Measurements from ENCODE around the gene ABCF3. TPM values are rescaled to one million over a fixed set of nuclear protein-coding genes. Genes with fewer than 3 reads are reported as not detected.
A peak's percentile ranks its signal among the peaks of the same experiment; 100 is the strongest.

ABCF3 gene
- total and polyA plus RNA-seq, 10 donors: 35.3 to 90.7 (median 68.5) TPM

- Histone ChIP-seq H3K27ac (no peak overlapping the region), H3K27me3 (replicated peaks in 1 of 7) (peaks cover 4 to 97% (median 47%) of the 10 kb centered on the region in 7 donors), H3K4me3 (peak overlapping the region; percentile 40 to 72 (median 52)), H3K36me3 (no peaks in the 10 kb centered on the region), H3K9me3 (no peaks in the 10 kb centered on the region), H3K4me1 (peaks cover 8 to 28% (median 25%) of the 10 kb centered on the region in 6 donors)
- no peak for TF ChIP-seq POLR2AphosphoS5 (IDR thresholded peaks at IDR 0.05)
- no peak for TF ChIP-seq CTCF (IDR thresholded peaks at IDR 0.05 in 8 of 11, conservative IDR thresholded peaks at IDR 0.05 in 3 of 11)
- no peak for TF ChIP-seq POLR2A (IDR thresholded peaks at IDR 0.05)
- intact Hi-C loops (cut with DNase I; ENCODE audit: low total_unique reads): no loop called here
- no peak for DNase-seq
- 0 to 3% (median 1%) methylated on average over 25 to 61 of the region's 61 CpGs; no CpG with 5 or more reads in 1 of the 5 donors for WGBS, 5 donors
Observed at GRCh38 chr3:184230081-184230602, 44.1 kb downstream of the ABCF3 start.

- Histone ChIP-seq H3K27me3 (replicated peaks in 1 of 7) (peaks cover 4 to 94% (median 47%) of the 10 kb centered on the region in 7 donors), H3K4me3 (peak overlapping the region in 7 of 8 donors; percentile 40 to 72 (median 53)), H3K36me3 (no peaks in the 10 kb centered on the region), H3K4me1 (peaks cover 8 to 28% (median 25%) of the 10 kb centered on the region in 6 donors), H3K27ac (no peak overlapping the region), H3K9me3 (no peaks in the 10 kb centered on the region)
- TF ChIP-seq POLR2AphosphoS5 (IDR thresholded peaks at IDR 0.05): no peak
- no peak for TF ChIP-seq CTCF (IDR thresholded peaks at IDR 0.05 in 8 of 11, conservative IDR thresholded peaks at IDR 0.05 in 3 of 11)
- no peak for TF ChIP-seq POLR2A (IDR thresholded peaks at IDR 0.05)
- no peak for DNase-seq
- WGBS, 5 donors: 6 to 31% (median 9%) methylated on average over 22 to 79 of the region's 79 CpGs
- intact Hi-C loops (cut with DNase I; ENCODE audit: low total_unique reads): no loop called here
Observed at GRCh38 chr3:184230603-184231528, 44.9 kb downstream of the ABCF3 start.

GRCh38 chr3:184231671-184232070 is 45.7 kb downstream of the ABCF3 start:
- Histone ChIP-seq H3K27me3 (replicated peaks in 1 of 7) (peaks cover 4 to 94% (median 47%) of the 10 kb centered on the region in 7 donors), H3K4me1 (peaks cover 8 to 28% (median 25%) of the 10 kb centered on the region in 6 donors), H3K4me3 (no peak overlapping the region), H3K27ac (no peak overlapping the region), H3K9me3 (no peaks in the 10 kb centered on the region), H3K36me3 (no peaks in the 10 kb centered on the region)
- TF ChIP-seq POLR2A (IDR thresholded peaks at IDR 0.05) (no peak), CTCF (IDR thresholded peaks at IDR 0.05 in 8 of 11, conservative IDR thresholded peaks at IDR 0.05 in 3 of 11) (no peak), POLR2AphosphoS5 (IDR thresholded peaks at IDR 0.05) (no peak)
- WGBS, 5 donors: 50 to 65% (median 58%) methylated on average over 3 of the region's 3 CpGs
- no peak for DNase-seq
- intact Hi-C loops (cut with DNase I; ENCODE audit: low total_unique reads): no loop called here
